Keratinocyte (primary cell): Measurements from ENCODE around the gene TOLLIP.
"Not testable (repeated sequence)": the region's sequence is repeated elsewhere in the genome, so short reads cannot be mapped to it uniquely, and the experiment has no call there.

Experiments used
- EZH2 ChIP-seq: IDR thresholded peaks from one replicate; pipeline ENCODE4 v1.6.1; 2012; ENCODE audit warnings: inconsistent platforms, mild to moderate bottlenecking, low read length, moderate library complexity
- TF ChIP-seq, protein P1 (sequence below), 3 experiments: IDR thresholded peaks in 1 of 3; conservative IDR thresholded peaks in 1 of 3; optimal IDR thresholded peaks in 1 of 3; 2 replicates in 2 of 3; 3 replicates in 1 of 3; pipeline versions ENCODE3 to v1.5.1; 2011; ENCODE audit warnings: low read length in 3 of 3, mild to moderate bottlenecking in 3 of 3, moderate library complexity in 2 of 3, control low read depth in 1 of 3, inconsistent platforms in 1 of 3; ENCODE audit not compliant: insufficient read depth in 2 of 3; ENCODE audit errors: extremely low read depth in 1 of 3

DNA sequence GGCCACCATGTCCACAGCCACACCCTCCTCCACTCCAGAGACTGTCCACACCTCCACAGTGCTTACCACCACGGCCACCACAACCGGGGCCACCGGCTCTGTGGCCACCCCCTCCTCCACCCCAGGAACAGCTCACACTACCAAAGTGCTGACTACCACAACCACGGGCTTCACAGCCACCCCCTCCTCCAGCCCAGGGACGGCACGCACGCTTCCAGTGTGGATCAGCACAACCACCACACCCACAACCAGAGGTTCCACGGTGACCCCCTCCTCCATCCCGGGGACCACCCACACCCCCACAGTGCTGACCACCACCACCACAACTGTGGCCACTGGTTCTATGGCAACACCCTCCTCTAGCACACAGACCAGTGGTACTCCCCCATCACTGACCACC, 64.9 kb downstream of the TOLLIP start:
- TF ChIP-seq, protein P1, sequence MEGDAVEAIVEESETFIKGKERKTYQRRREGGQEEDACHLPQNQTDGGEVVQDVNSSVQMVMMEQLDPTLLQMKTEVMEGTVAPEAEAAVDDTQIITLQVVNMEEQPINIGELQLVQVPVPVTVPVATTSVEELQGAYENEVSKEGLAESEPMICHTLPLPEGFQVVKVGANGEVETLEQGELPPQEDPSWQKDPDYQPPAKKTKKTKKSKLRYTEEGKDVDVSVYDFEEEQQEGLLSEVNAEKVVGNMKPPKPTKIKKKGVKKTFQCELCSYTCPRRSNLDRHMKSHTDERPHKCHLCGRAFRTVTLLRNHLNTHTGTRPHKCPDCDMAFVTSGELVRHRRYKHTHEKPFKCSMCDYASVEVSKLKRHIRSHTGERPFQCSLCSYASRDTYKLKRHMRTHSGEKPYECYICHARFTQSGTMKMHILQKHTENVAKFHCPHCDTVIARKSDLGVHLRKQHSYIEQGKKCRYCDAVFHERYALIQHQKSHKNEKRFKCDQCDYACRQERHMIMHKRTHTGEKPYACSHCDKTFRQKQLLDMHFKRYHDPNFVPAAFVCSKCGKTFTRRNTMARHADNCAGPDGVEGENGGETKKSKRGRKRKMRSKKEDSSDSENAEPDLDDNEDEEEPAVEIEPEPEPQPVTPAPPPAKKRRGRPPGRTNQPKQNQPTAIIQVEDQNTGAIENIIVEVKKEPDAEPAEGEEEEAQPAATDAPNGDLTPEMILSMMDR (optimal IDR thresholded peaks at IDR 0.05 in 1 of 3, IDR thresholded peaks at IDR 0.05 in 1 of 3, conservative IDR thresholded peaks at IDR 0.05 in 1 of 3; ENCODE audit: extremely low read depth in 1 of 3, insufficient read depth in 2 of 3, low read length in 3 of 3) = not testable (repeated sequence)
- not testable (repeated sequence) for TF ChIP-seq EZH2
